ENCODE data around the gene COBL. TPM values are rescaled to one million over a fixed set of nuclear protein-coding genes. Genes with fewer than 3 reads are reported as not detected.

The COBL gene
- polyA plus RNA-seq, 1 donor: 30.5 TPM

DNA sequence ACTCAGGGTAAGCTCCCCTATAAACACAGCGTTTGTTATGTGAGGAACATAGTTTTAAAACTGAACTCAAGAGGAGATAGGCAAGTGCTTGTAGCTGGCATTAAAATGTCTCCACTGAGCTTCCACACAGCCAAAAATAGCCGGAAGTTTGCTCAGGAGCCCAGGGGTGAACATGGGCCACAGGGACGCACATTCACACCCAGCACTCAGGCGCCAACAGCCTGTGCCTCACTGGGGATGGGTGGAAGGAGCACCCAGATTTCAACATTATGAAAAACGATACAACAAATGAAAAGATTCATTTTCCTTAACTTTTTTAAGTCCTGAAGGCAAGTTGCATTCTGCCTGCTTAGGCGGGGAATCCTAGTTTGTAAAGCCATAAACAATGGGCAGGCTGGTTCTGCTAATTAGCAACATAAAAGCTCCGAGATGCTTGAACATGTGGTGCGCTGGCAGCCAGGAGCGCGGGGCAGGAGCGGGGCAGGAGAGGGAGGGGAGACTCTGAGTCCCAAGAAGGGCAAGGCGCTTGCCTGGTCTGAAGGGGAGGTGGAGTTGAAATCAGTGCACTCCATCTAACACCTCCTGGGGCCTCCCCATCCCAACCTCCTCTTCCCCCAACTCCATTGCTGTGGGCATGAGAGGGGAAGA is 235.9 kb downstream of the COBL start:
- Histone ChIP-seq H3K4me1 (ENCODE audit: control insufficient read depth, insufficient read depth, low read length) (peaks cover 9% of the 10 kb centered on the region), H3K9me3 (ENCODE audit: control insufficient read depth, low read depth, low read length) (no peaks in the 10 kb centered on the region), H3K27me3 (ENCODE audit: control insufficient read depth, insufficient read depth, low read length) (no peaks in the 10 kb centered on the region), H3K4me3 (ENCODE audit: low read length) (no peak overlapping the region), H3K27ac (ENCODE audit: low read length) (no peak overlapping the region), H3K36me3 (ENCODE audit: control insufficient read depth, insufficient read depth, low read length) (peaks cover 26% of the 10 kb centered on the region)
- DNase-seq: no peak
- WGBS (ENCODE audit: insufficient coverage, low lambda C conversion rate): no CpG with 5 or more reads among the region's 12 CpGs

DNA sequence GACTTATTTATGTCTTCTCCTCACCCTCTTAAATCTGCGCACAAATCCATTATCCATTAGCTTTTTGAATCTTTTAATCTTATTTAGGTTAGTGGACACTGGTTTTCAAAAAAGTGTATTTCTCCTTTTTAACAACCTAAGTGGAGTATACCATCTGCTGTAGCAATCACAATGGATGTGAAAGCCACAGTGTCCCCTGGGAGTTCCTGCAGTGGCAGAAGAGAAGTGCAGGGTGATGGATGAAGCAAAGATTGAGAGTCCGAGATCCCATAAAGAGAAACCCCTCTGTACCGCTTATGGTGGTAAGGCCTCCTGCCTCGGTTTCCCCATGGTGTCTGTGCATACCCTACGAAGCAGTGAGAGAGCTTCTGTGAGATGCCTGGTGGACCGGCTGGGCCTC is 236.4 kb downstream of the COBL start:
- WGBS (ENCODE audit: insufficient coverage, low lambda C conversion rate): 88% methylated on average over 1 of the region's 6 CpGs
- Histone ChIP-seq H3K4me3 (ENCODE audit: low read length) (no peak overlapping the region), H3K36me3 (ENCODE audit: control insufficient read depth, insufficient read depth, low read length) (peaks cover 26% of the 10 kb centered on the region), H3K9me3 (ENCODE audit: control insufficient read depth, low read depth, low read length) (no peaks in the 10 kb centered on the region), H3K27ac (ENCODE audit: low read length) (no peak overlapping the region), H3K4me1 (ENCODE audit: control insufficient read depth, insufficient read depth, low read length) (peaks cover 9% of the 10 kb centered on the region), H3K27me3 (ENCODE audit: control insufficient read depth, insufficient read depth, low read length) (no peaks in the 10 kb centered on the region)
- DNase-seq: no peak

DNA sequence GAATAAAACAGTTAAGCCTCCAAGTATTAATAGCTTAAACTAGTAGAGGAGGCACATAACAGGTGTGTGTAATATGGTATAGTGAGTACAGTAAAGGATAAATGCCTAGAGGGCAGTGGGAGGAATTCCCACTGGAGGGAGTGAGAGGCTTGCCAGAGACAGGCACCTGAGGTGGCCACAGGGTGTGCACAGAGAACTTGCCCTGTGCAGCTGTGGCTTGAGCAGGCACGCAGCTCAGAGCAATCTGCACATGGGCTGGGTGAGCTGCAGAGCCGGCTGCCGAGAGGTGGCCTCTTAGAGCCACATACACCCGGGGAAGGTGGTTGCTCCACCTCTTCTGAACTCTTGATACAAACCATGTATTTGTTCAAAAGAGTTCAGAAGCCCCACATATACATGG is 237.1 kb downstream of the COBL start:
- no peak overlapping the region for H3K27ac ChIP-seq (ENCODE audit: low read length)
- no CpG with 5 or more reads among the region's 4 CpGs for WGBS (ENCODE audit: insufficient coverage, low lambda C conversion rate)
- H3K27me3 ChIP-seq (ENCODE audit: control insufficient read depth, insufficient read depth, low read length): no peaks in the 10 kb centered on the region
- no peak overlapping the region for H3K4me3 ChIP-seq (ENCODE audit: low read length)
- no peaks in the 10 kb centered on the region for H3K9me3 ChIP-seq (ENCODE audit: control insufficient read depth, low read depth, low read length)
- no peak for DNase-seq
- peaks cover 20% of the 10 kb centered on the region for H3K36me3 ChIP-seq (ENCODE audit: control insufficient read depth, insufficient read depth, low read length)
- H3K4me1 ChIP-seq (ENCODE audit: control insufficient read depth, insufficient read depth, low read length): peaks cover 9% of the 10 kb centered on the region

DNA sequence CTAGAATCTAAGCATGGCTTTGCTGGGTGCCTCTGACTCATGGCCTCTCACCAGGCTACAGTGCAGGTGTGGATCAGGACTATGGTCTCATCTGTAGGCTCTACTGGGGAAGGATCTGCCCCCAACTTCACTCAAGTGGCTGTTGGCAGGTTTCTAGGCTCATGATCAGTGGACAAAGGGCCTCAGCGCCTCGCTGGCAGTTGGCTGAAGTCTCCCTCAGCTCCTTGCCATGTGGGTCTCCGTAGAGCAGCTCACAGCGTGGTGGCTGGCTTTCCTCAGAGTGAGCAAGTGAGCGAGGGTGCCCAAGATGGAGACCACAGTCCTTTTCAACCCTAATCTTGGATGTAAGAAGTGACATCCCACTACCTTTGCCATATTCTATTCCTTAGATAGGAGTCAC is 238.0 kb downstream of the COBL start:
- H3K27ac ChIP-seq (ENCODE audit: low read length): no peak overlapping the region
- no CpG with 5 or more reads among the region's 5 CpGs for WGBS (ENCODE audit: insufficient coverage, low lambda C conversion rate)
- H3K9me3 ChIP-seq (ENCODE audit: control insufficient read depth, low read depth, low read length): no peaks in the 10 kb centered on the region
- peaks cover 9% of the 10 kb centered on the region for H3K4me1 ChIP-seq (ENCODE audit: control insufficient read depth, insufficient read depth, low read length)
- H3K36me3 ChIP-seq (ENCODE audit: control insufficient read depth, insufficient read depth, low read length): peaks cover 20% of the 10 kb centered on the region
- H3K4me3 ChIP-seq (ENCODE audit: low read length): no peak overlapping the region
- H3K27me3 ChIP-seq (ENCODE audit: control insufficient read depth, insufficient read depth, low read length): no peaks in the 10 kb centered on the region
- DNase-seq: no peak

DNA sequence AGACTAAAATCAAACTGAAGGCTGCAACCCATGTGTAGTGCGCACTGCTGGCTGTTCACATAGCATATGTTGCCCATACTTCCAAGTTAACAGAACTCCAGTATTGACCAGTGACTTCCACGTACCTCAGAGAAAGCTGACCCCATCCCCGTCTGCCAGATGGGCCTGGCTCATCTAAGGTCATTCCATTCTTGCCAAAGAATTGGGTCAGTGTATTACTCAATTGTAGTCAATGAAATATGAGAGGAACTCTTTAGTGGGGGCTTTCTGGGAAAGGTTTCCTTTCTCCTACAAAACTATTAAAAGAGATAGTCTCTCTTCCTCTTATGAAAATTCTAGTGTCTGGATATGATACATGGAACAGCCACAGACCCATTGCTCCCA is 238.6 kb downstream of the COBL start:
- H3K9me3 ChIP-seq (ENCODE audit: control insufficient read depth, low read depth, low read length): no peaks in the 10 kb centered on the region
- H3K4me3 ChIP-seq (ENCODE audit: low read length): no peak overlapping the region
- H3K4me1 ChIP-seq (ENCODE audit: control insufficient read depth, insufficient read depth, low read length): peaks cover 9% of the 10 kb centered on the region
- WGBS (ENCODE audit: insufficient coverage, low lambda C conversion rate): no CpG with 5 or more reads among the region's 3 CpGs
- no peaks in the 10 kb centered on the region for H3K27me3 ChIP-seq (ENCODE audit: control insufficient read depth, insufficient read depth, low read length)
- H3K36me3 ChIP-seq (ENCODE audit: control insufficient read depth, insufficient read depth, low read length): peaks cover 16% of the 10 kb centered on the region
- DNase-seq: no peak
- H3K27ac ChIP-seq (ENCODE audit: low read length): peak overlapping the region; percentile 81

DNA sequence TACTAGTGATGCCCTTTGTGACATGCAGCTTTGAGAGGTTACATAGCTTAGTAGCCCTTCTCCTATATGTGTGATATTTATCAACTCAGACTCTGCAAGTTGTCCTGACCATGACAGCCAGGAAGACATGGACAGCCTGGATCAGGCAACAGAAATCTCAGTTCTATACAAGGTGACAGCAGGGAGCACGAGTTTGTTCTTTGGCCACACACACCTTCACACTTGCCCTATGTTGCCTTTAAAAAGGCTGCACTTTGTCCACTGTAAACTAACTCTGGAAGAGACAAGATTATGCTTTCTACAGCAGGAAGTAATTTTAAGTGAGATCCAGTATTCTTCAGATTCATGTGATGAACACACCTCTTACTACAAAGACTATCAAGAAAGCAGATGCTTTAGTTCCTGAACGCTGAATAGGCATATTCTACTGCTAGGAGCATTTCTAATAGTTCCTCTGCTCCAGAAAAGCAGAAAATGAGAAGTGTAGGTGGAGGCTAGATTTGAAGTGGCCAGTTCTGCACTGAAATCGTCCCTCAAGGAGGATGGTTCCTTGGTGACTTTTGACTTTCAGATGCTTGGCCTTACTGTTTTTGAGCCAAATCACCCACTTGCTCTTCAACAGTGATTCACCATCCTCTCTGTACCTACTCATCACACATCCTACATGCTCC is 239.2 kb downstream of the COBL start:
- Histone ChIP-seq H3K27ac (ENCODE audit: low read length) (peak overlapping the region; percentile 81), H3K4me3 (ENCODE audit: low read length) (no peak overlapping the region), H3K9me3 (ENCODE audit: control insufficient read depth, low read depth, low read length) (no peaks in the 10 kb centered on the region), H3K4me1 (ENCODE audit: control insufficient read depth, insufficient read depth, low read length) (peaks cover 9% of the 10 kb centered on the region), H3K27me3 (ENCODE audit: control insufficient read depth, insufficient read depth, low read length) (no peaks in the 10 kb centered on the region), H3K36me3 (ENCODE audit: control insufficient read depth, insufficient read depth, low read length) (peaks cover 14% of the 10 kb centered on the region)
- WGBS (ENCODE audit: insufficient coverage, low lambda C conversion rate): no CpG with 5 or more reads among the region's 3 CpGs
- peak; percentile 69 to 88 for DNase-seq

DNA sequence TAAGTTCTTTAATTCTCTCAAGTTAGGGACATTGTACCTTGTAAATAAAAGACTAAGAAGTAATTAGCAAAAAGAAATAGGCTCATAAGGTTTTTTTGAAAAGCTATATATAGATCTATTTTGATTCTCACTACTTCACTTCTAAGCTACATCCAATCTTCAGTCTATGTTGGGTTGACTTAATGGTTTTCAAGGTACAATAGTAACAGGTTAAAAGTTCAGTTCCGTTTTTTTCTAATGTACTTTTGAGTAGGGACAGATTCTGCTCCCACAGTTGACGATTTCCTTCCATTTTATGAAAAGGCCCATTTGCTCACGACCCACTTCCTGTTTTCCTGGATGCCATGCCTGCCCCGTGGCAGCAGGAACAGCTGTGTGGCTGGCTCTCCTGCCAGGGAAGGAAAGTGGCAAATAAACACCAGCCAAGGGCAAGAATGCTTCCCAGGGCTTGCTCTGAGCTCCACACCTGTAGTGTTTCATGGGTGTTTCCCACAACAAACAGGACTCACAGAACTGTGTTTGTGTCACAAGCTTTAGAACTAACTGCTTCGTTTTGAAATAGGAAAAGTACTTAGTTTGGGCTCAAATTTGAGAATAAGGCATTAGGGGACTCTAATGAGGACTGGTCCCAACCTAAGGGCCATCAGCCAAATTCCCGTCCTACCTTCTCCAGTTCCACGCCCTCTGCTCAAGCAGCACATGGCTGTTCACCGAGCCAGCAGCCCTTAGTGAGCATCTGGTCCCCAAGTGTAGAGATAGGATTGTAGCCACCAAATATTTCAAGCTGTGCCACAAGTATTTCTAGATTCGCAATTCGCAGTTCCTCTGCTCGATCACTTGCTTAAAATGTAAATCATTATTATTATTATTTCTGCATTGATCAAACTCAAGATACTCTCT is 240.7 kb downstream of the COBL start:
- H3K36me3 ChIP-seq (ENCODE audit: control insufficient read depth, insufficient read depth, low read length): peaks cover 11% of the 10 kb centered on the region
- H3K4me1 ChIP-seq (ENCODE audit: control insufficient read depth, insufficient read depth, low read length): peaks cover 20% of the 10 kb centered on the region
- 100% methylated on average over 3 of the region's 11 CpGs for WGBS (ENCODE audit: insufficient coverage, low lambda C conversion rate)
- H3K4me3 ChIP-seq (ENCODE audit: low read length): no peak overlapping the region
- no peak for DNase-seq
- no peaks in the 10 kb centered on the region for H3K27me3 ChIP-seq (ENCODE audit: control insufficient read depth, insufficient read depth, low read length)
- H3K27ac ChIP-seq (ENCODE audit: low read length): no peak overlapping the region
- no peaks in the 10 kb centered on the region for H3K9me3 ChIP-seq (ENCODE audit: control insufficient read depth, low read depth, low read length)

DNA sequence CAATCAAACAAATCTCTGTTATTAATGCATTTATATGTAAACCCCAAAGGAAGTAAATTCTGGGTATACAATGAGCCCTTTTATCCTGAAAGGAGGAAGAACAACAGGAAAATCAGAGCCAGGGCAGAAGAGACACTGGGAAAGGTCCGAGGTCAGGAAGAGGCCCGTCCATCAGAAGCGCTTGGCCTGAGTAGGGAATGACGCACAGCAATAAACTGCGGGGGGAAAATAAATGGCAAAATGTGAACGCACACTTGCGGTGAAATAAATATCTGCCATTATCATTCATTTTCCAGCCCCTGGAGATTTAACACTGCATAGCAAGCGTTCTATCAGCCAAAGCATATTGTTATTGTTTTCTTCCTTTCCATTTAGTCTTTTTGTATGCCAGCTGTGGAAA is 243.4 kb downstream of the COBL start:
- Histone ChIP-seq H3K27me3 (ENCODE audit: control insufficient read depth, insufficient read depth, low read length) (no peaks in the 10 kb centered on the region), H3K4me1 (ENCODE audit: control insufficient read depth, insufficient read depth, low read length) (peaks cover 20% of the 10 kb centered on the region), H3K9me3 (ENCODE audit: control insufficient read depth, low read depth, low read length) (no peaks in the 10 kb centered on the region), H3K27ac (ENCODE audit: low read length) (no peak overlapping the region), H3K36me3 (ENCODE audit: control insufficient read depth, insufficient read depth, low read length) (no peaks in the 10 kb centered on the region), H3K4me3 (ENCODE audit: low read length) (no peak overlapping the region)
- 80% methylated on average over 2 of the region's 8 CpGs for WGBS (ENCODE audit: insufficient coverage, low lambda C conversion rate)
- DNase-seq: no peak

DNA sequence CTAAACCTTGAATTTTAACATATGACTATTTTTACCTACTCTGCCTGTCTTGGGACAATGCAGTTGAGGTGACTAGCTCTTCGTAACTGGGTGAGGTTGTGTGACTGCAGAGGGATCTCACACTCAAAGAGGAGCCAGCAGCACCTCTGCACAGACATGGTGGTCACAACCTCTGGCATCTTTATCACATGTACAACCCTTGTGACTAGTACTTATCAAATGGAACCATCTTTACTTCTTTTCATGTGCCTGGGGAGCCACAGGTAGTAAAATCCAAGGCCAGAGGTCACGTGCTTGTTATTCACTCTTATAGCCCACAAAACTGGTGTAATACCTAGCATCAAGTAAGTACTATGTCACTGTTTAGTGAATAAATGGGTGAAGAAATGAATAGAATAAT is 244.3 kb downstream of the COBL start:
- Histone ChIP-seq H3K36me3 (ENCODE audit: control insufficient read depth, insufficient read depth, low read length) (no peaks in the 10 kb centered on the region), H3K9me3 (ENCODE audit: control insufficient read depth, low read depth, low read length) (no peaks in the 10 kb centered on the region), H3K4me3 (ENCODE audit: low read length) (no peak overlapping the region), H3K27ac (ENCODE audit: low read length) (peak overlapping the region; percentile 59), H3K27me3 (ENCODE audit: control insufficient read depth, insufficient read depth, low read length) (no peaks in the 10 kb centered on the region), H3K4me1 (ENCODE audit: control insufficient read depth, insufficient read depth, low read length) (peaks cover 22% of the 10 kb centered on the region)
- peak; percentile 63 to 85 for DNase-seq
- 17% methylated on average over 1 of the region's 2 CpGs for WGBS (ENCODE audit: insufficient coverage, low lambda C conversion rate)

DNA sequence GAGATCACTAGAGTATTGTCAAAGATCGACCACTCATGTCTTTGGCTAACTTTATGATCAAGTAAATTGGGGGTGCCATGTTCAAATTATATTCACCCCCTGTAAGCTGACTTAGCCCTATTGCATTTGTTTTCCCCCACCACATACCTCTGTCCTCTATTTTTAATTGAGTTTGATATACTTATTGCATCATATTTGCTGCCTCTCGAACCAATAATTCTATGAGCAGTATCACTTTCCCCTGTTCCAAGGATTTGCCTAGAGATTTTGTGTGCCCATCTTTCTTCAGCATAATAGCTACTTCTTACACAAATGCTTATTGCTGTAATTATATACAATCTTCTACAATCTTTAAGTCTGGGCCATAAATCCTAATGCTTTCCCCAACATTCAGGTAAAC is 245.2 kb downstream of the COBL start:
- no peaks in the 10 kb centered on the region for H3K27me3 ChIP-seq (ENCODE audit: control insufficient read depth, insufficient read depth, low read length)
- H3K27ac ChIP-seq (ENCODE audit: low read length): peak overlapping the region; percentile 59
- no peaks in the 10 kb centered on the region for H3K9me3 ChIP-seq (ENCODE audit: control insufficient read depth, low read depth, low read length)
- H3K4me1 ChIP-seq (ENCODE audit: control insufficient read depth, insufficient read depth, low read length): peaks cover 23% of the 10 kb centered on the region
- H3K36me3 ChIP-seq (ENCODE audit: control insufficient read depth, insufficient read depth, low read length): no peaks in the 10 kb centered on the region
- peak in 1 of 2 donors; percentile 41 for DNase-seq
- WGBS (ENCODE audit: insufficient coverage, low lambda C conversion rate): 60% methylated on average over 2 of the region's 2 CpGs
- H3K4me3 ChIP-seq (ENCODE audit: low read length): no peak overlapping the region

Measured in large intestine (tissue), 3 donors.